ENCODE measurements around the gene F12. TPM values are rescaled to one million over a fixed set of nuclear protein-coding genes. Genes with fewer than 3 reads are reported as not detected.

Gene F12
- total RNA-seq, 1 donor from 2014 or later: 0.69 TPM

DNA sequence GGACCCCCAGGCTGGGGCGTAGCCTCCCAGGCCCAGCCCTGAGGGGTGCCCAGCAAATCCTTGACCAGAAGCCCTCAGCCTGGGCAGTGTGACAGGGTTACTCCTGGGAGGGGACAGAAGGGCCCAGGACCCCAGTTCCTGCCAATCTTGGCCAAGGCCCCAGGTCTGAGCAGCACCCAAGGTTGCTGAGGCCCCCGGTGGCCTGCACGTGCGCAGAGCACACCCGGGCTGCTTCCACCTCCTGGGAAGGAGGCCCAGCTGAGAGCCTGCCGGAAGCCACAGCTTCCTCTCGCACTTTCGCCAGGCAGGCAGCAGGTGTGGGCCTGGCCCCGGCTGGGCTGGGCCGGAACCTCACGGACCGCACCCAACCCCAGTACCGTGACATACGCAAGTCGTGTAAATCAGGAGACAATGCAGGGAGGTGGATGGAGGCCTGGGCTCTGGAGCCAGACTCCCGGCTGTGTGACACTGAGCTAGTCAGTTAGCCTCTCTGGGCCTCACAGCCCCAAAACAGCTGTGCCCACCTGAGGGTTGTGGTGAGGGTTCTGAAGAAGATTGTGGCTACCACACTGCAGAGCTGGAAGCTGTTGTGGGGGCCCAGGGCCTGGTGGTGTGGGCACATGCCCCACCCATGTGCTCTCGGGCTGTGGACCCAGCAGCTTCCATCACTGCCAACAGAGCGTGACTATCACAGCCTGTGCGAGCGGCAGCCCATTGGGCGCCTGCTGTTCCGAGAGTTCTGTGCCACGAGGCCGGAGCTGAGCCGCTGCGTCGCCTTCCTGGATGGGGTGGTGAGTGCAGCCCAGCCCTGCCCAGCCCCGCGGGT lies 22.2 kb upstream of the F12 start:
- no peak overlapping the region for H3K4me3 ChIP-seq
- ATAC-seq: peak; percentile 4

DNA sequence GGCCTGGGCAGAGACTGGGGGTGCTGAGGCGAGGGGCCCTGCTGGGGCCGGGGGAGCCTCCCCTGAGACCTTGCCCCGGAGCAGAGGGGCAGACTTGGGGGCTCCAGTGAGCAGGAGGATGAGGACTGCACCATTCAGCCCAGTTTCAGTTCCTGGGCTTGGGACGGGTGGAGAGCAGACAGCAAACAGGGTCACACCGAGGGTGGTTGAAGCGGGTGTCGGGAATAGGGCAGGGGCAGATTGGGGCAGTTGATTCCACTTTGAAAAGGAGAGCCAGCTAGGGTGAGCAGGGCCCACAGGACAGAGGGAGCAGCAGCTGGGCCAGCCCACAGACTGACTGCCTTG lies 21.6 kb upstream of the F12 start:
- no peak overlapping the region for H3K4me3 ChIP-seq

More for the DNA sequence above, 22.2 kb upstream of the F12 start:
- TF ChIP-seq CTCF (IDR thresholded peaks at IDR 0.05): no peak
- peaks cover 49% of the 10 kb centered on the region for H3K36me3 ChIP-seq
- H3K9me3 ChIP-seq: no peaks in the 10 kb centered on the region
- peak overlapping the region; percentile 47 for H3K27ac ChIP-seq
- H3K27me3 ChIP-seq: no peaks in the 10 kb centered on the region
- H3K4me1 ChIP-seq: peaks cover 45% of the 10 kb centered on the region
- intact Hi-C loops (cut with DNase I): no loop called here
- DNase-seq: peak; percentile 76

DNA sequence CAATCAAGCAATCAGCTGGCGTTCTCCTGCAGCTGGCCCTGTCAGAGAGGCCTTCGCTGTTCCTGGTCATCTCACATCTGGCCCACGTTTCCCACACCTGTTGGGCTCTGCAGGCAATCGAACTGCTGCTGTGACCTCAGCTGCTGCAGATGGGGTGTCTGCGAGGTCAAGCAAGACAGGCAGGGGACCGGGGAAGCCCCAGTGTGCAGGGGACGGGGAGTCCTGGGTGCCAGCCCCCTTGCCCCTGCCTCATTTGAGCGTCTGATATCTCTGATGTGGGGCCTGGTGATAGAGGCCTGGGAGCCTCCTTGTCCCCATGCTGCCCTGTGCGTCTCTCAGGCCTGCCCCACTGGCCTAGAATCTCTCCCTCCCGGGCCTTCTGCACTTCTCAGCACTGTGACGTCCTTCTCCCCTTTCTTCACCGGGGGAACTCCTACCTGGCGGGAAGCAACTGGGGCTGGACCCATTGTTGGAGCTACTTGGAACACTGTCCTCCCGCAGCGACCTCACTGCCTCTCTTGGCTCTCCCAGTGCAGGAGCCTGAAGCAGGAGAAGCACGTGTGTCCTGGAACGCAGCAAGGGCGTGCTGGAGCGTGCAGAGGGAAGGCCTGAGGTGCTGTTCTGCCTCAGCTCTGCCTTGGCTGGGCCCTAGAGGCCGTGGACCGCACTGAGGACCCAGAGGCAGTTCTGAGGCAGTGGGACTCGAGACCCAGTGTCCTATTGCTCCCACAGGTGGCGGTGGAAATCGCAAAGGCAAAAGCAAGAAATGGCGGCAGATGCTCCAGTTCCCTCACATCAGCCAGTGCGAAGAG lies 21.0 kb upstream of the F12 start:
- TF ChIP-seq CTCF (IDR thresholded peaks at IDR 0.05): no peak
- no peak for ATAC-seq
- no peaks in the 10 kb centered on the region for H3K9me3 ChIP-seq
- H3K4me3 ChIP-seq: no peak overlapping the region
- H3K27ac ChIP-seq: no peak overlapping the region
- peaks cover 37% of the 10 kb centered on the region for H3K36me3 ChIP-seq
- H3K4me1 ChIP-seq: peaks cover 49% of the 10 kb centered on the region
- DNase-seq: peak; percentile 58
- no peaks in the 10 kb centered on the region for H3K27me3 ChIP-seq
- intact Hi-C loops (cut with DNase I): no loop called here

More for the DNA sequence above, 21.6 kb upstream of the F12 start:
- DNase-seq (peak; percentile 57), ATAC-seq (no peak)
- no peak for TF ChIP-seq CTCF (IDR thresholded peaks at IDR 0.05)
- Histone ChIP-seq H3K27me3 (no peaks in the 10 kb centered on the region), H3K27ac (peak overlapping the region; percentile 11), H3K9me3 (no peaks in the 10 kb centered on the region), H3K4me1 (peaks cover 45% of the 10 kb centered on the region), H3K36me3 (peaks cover 43% of the 10 kb centered on the region)
- intact Hi-C loops (cut with DNase I): no loop called here

GRCh38 chr5:177429248-177430040 lies 20.1 kb upstream of the F12 start:
- intact Hi-C loops (cut with DNase I): no loop called here
- Histone ChIP-seq H3K27me3 (no peaks in the 10 kb centered on the region), H3K4me3 (peak overlapping the region; percentile 77), H3K27ac (peak overlapping the region; percentile 91), H3K9me3 (no peaks in the 10 kb centered on the region), H3K4me1 (peaks cover 52% of the 10 kb centered on the region), H3K36me3 (peaks cover 28% of the 10 kb centered on the region)
- ATAC-seq: peak; percentile 57
- peak; percentile 88 for DNase-seq
- TF ChIP-seq CTCF (IDR thresholded peaks at IDR 0.05): no peak

- Histone ChIP-seq H3K36me3 (peaks cover 20% of the 10 kb centered on the region), H3K4me1 (peaks cover 52% of the 10 kb centered on the region), H3K27me3 (no peaks in the 10 kb centered on the region), H3K9me3 (no peaks in the 10 kb centered on the region), H3K4me3 (peak overlapping the region; percentile 77), H3K27ac (peak overlapping the region; percentile 91)
- no peak for ATAC-seq
- intact Hi-C loops (cut with DNase I): no loop called here
- peak; percentile 57 for DNase-seq
- TF ChIP-seq CTCF (IDR thresholded peaks at IDR 0.05): no peak
Observed at GRCh38 chr5:177428574-177429217, 19.3 kb upstream of the F12 start.
